HG03575 (cell line): ENCODE data around the gene RNF150.
"Not testable (repeated sequence)": the region's sequence is repeated elsewhere in the genome, so short reads cannot be mapped to it uniquely, and the experiment has no call there.

Experiments used
- ATAC-seq: cut with Tn5 transposase; IDR thresholded peaks from one replicate; pipeline ENCODE4 v1.9.1; 2021; ENCODE audit not compliant: unreplicated experiment, insufficient number of reproducible peaks, low FRiP score; ENCODE audit errors: extremely low read depth

RNF150 gene

DNA sequence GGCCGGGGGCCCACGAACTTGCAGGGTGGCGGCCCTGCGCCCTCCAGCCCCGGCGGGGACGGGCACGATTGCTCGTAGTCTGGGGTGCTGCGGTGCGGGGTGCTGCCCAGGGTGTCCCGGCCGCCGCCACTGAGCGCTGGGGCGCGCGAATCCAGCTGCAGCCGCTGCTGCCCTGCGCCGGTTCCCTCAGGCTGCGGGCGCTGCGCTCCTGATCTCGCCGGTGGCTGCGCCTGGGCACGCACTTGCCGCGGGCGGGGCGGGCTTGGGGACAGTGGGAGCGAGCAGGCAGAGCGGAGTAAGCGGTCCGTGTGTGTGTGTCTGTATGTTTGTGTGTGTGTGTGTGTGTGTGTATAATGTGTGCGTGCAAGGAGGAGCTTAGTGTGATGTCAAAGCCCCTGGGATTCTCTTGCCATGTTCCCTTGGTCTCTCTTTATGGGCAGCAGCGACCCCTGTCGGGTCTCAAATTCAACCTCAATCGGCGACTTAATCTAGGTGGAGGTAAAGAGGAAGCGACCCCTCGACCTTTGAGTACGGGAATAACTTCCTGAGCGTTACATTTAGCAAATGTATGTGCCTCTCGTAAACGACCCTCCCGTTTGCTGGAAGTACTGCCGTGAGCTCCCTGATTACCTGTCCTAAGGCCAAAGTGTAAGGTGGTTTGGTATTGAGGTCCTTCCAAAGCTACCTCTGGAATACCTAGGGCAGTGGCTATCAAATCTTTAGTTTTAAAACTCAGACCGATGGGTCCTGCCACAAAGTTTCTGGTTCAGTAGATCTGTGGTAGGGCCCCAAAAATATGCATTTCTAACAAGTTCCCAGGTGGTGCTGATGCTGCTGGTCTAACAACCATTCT, at the start of gene RNF150:
TSS of gene RNF150 (minus strand) at position 324 of the 853 bp plus-strand sequence.
- no peak for ATAC-seq

DNA sequence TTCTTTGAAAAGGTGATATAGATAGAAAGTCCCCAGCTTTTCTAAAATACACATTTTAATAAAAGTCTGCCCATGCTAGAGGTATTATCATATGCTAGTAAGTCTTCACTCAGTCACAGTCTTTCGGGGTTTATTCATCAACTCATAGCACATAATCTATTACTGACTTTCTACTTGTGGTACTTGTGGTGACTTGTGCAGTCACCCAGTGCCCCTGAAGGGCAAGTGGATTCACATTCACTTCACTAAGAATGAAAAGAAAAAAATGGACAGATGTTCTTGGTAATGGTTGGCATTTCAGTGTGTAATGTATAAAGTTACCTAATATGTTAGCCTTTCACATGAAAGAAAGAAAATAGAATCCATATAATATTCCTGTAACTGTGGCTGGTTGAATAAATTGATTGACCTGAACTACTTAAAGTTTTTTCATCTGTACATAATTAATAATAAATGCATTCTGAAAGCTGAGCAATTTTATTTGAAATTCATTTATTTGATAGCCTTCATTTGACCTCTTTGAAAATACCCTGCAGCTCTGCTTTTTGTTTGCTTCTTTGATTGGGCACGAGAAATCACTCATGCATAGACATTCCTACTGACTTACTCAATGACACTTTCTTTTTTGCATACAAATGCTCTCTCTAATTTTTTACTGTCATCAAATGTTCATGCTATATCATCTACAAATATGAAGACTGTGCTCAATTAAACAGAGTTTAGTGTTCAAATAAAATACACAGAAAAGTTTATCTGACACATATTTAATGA, 47.9 kb upstream of the RNF150 start:
- no peak for ATAC-seq

DNA sequence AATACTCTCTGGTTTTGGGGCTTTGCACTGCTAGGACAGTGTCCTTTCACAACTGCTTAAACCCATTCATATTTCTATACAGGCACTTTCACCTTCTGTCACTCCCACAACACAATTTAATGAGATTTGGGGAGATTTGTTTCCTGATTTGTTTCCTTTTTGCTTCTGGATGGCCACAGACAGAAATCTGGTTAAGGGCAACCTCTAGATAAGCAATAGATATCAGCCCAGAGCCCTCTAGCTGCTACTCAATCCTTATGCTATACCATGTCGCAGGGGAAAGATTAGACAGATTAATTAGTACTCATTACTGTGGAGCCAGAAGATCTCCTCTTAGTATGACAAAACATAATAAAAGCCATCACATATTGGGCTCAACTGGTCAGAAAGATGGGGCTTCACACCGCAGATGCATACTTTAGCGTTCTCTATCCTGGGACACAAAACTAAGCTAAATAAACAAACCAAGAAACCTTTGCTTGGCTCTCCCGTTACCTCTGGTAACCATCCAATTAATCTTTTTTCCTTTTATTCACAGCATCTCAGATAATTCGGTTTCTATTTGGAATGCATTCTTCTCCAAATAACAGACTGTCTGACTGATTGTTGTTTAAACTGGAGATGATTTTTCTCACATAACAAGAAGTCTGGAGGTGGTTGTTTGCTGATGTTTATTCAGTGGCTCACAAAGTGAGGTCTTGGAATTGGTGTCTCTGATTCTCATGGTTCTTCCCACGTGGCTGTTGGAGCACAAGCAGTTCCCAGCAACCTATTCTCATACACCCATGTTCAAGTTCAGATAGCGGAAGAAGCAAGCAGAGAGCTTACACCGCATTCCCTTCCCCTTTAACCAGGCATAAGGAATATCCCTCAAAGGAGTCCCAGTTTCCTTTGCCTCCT, 46.5 kb upstream of the RNF150 start:
- ATAC-seq = no peak

DNA sequence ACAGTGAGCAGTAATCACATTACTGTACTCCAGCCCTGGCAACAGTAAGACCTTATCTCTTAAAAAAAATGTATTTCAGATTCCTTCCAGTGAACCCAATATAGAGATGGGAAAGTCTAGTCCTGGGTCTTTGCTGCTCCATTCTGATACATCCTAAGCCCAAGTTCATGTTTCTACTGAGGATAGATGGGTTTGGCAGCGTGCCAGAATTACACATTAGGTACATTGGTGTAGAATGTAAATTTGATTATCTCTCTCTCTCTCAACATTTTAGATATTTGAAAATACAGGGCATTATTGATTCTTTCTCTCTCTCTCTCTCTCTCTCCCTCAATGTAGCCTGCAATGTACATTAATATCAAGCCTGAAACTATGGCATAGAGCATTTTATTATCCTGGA, 43.9 kb upstream of the RNF150 start:
- no peak for ATAC-seq

GRCh38 chr4:141174457-141174856, 41.2 kb upstream of the RNF150 start:
- ATAC-seq = no peak

DNA sequence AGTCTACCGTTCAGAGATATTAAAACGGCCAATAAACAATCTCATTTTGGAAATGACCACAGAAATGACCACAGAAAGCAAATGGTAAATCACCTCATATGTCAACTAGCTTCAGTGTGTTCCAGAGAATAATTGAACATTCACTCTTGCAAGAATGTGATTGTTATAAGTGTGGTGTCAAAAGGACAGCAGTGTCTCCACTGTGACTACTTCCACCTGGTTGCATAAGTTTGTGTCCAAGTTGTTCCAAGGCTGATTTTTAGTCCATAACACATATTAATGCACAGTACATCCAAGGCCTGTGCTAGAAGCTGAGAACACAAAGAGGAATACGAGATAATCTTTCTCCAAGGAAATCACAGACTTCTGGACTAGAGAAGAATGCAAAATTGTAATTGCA, 37.4 kb upstream of the RNF150 start:
- ATAC-seq = no peak

GRCh38 chr4:141169391-141169790, 36.1 kb upstream of the RNF150 start:
- ATAC-seq = no peak

- ATAC-seq = not testable (repeated sequence)
Observed at GRCh38 chr4:141165001-141165400, 31.7 kb upstream of the RNF150 start.

DNA sequence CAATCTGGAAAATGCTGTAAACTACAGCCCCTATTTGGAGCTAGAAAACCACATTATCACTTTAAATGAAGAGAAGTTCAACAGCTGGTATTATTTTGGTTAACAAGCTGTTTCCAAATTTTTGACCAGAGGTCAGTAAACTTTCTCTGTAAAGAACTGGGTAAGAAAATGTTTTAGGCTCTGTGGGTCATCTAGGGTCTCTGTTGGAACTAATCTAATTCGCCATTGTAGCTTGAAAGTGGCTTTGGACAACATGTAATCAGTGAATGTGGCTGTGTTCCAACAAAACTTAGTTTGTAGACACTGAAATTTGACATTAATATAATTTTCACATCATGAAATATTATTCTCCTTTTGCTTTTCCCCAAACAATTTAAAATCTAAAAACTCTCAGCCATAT, 25.8 kb upstream of the RNF150 start:
- ATAC-seq = no peak

DNA sequence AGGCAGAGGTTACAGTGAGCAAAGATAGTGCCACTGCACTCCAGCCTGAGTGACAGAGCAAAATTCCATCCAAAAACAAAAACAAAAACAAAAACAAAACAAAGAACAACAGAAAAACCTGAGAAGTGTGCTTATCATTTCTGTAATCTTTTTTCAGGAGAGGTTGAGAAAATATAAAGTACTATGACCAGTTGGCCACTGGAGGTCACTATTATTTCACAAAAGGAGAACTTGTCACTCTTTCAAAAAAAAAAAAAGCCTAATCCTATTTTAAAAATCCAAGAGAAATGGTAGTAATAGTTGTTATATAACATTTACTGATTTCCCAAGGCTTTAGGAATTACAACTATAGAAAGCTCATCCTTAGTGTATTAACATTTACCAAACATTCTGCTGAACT, 24.9 kb upstream of the RNF150 start:
- ATAC-seq = no peak

- ATAC-seq = no peak
Observed at GRCh38 chr4:141155586-141155985, 22.3 kb upstream of the RNF150 start.

- no peak for ATAC-seq
Observed at GRCh38 chr4:141154725-141155124, 21.5 kb upstream of the RNF150 start.

DNA sequence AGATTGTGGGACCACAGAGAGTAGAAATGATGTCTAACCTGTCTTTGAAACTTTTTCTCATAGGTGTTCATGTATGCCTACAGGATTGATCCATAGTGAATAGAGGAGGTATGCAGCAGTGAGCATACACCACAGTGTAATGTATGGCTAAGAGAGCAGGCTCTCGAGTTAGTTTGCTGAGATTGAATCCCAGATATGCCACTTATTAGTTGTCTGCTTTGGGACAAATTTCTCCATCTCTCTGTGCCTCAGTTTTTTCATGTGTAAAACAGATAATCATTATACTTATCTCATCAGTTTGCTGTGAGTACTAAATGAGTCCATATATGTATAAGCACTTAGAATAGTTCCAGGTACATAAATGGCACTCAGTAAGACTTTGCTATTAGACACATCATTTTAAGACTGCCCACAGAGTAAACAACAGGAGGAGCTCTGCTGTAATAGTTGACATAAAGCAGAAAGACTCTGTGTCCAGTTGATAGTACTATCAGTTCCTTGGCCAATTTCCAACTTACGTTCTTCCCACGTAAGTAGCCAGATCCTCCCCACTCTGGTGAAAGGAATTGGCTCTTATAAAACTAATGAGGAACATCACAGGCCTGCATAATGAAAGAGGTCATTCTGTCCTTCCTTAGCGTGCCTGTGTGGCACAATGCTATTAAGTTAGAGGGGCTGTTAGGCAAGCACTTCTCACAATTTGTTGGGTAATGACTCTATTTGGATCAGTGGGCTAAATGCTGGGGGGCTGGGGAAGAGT, 20.7 kb upstream of the RNF150 start:
- ATAC-seq = no peak

GRCh38 chr4:141144207-141144606, 10.9 kb upstream of the RNF150 start:
- no peak for ATAC-seq

- no peak for ATAC-seq
Observed at GRCh38 chr4:141142423-141142822, 9.2 kb upstream of the RNF150 start.

DNA sequence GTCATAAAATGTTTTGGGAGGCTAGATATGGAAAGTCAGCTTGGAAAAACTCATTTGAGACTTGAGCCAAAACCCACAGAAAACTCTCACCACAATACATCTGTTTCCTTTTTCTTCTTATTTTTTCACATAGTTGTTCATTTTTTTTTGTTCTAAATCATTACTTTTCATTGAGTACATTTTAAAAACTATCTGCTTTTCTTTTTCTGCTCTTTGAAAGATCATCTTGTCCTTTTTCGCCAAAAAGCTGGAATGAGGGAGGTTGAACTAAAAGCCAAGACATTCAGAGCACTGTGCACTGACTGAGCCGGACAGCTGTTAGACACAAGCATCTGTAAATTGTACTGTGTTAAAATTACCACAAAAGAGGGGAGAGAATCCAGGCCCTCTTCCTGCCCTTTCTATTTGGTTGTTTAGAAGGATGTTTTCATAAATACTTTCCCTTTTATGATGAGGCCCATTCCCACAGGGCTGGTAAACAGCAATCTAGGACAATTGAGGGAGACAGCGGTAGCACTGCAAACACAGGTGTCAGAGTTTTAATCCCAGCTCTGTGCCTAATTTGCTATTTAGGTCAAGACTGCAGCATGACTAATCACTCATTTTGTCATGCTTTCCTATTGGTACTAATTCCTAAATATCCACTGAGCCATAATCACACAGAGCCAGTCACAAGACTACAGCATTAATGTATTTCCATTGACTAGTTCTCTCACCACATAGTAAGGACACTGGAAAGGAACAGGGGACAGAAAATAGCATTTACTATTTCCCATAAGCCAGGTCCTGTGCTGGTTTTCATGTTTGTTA, 7.3 kb upstream of the RNF150 start:
- no peak for ATAC-seq

- ATAC-seq = no peak
Observed at GRCh38 chr4:141133999-141134995, 1.0 kb upstream of the RNF150 start.
